ENCODE results near the gene DHRS2.
A peak's percentile ranks its signal among the peaks of the same experiment; 100 is the strongest.
"Not testable (repeated sequence)": the region's sequence is repeated elsewhere in the genome, so short reads cannot be mapped to it uniquely, and the experiment has no call there.

The DHRS2 gene

DNA sequence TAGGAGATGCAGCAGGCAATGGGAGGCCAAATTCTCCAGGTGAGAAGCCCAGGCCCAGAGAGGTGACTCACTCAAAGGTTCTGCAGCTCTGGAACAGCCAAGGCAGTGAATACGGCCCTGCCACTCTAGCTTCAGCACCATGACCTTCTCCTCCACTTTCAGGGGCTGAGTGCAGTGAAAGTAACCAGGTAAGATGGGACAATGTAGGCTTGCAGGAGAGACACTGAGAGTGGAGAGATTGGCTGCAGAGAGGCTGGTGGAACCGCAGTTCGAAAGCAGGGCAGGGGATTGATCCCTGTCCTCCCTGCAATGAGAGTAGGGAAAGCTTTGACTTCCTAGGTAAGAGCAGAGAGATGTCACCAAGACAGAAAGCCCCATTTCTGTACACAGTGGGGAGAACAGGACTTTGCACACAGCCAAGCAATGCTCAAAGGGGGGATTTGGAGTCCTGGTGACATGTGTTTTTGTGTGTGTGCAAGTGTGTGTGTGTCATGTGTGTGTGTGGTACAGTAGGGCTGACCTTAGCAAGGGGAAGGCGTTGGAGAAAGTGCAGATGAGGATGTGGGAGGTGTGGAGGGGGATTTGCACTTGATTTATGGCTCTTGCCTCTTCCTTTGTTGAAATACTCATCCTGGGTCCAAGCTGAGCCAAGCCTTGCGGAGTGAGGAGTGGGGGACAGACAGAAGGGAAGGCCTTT lies 12.7 kb downstream of the DHRS2 start:
- no peak for DNase-seq (ENCODE audit: low read depth)

DNA sequence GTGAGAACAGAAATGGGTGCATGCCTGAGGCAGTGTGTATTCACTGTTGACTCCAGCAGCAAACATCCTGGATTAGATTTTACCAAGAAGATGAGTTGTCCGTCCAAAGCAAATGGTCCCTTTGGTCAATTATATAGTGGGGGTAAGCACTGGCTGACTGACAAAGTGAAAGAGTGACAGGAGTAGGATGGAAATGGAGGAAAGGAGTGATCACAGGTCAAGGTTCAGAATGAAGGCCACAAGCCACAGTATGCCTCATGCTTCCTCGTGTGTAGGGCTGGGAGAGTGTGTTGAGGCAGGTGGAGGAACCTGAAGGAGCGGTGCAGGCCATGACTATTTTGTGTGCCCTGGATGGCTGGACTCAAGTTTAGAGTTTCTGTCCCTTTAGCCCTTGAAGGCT lies 14.3 kb downstream of the DHRS2 start:
- DNase-seq (ENCODE audit: low read depth), result no peak

DNA sequence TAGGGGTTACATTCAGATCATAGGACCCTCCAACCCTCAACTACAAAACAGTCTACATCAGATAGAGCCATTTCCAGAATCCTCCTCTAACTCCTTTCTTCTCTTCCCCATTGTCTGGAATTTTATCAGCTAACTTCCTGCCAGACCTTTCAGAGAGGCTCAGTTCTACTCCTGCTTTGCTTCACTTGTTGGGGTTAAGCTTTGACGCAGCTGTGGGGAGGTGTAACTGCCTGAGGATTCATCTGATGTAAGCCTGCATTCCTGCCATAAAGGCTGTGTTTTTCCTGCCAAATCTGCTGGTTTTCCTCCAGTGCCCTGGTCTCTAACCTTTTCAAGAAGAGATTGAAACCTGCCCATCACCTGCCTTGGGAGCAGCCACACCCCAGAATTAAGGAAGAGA lies 16.9 kb downstream of the DHRS2 start:
- peak; percentile 28 for DNase-seq (ENCODE audit: low read depth)

DNA sequence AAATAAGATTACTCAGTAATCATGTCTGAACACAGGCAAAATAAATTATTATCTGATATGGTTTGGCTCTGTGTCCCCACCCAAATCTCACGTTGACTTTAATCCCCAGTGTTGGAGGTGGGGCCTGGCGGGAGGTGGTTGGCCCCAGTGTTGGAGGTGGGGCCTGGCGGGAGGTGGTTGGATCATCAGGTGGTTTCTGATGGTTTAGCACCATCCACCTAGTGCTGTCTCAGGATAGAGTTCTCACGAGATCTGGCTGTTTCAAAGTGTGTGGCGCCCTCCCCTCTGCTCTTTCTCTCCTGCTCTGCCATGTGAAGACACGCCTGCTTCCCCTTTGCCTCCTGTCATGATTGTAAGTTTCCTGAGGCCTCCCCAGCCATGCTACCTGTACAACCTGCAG lies 18.1 kb downstream of the DHRS2 start:
- DNase-seq (ENCODE audit: low read depth), result no peak

DNA sequence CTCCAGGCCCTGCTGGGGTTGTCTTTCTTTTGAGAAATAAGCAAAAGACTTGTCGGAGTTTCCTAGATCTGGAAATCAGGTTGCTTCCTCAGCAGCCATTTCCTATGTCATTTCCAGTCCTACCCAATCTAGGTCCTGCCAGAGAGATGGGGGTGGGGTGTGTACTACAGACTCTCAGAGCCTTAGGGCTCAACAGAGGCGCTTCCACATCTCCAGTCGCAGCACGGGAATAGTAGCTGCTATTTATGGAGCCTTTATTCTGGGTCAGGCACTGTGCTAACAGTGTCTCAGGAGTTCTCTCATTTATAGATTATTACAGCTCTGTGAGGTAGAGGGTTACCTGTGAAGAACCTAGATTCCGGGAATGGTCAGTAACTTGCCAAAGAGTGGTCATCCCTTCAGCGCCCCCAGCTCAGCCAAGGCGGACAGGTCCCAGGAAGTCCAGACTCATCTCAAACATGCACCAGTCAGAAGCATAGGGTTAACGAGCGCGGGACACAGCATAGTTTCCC lies 21.9 kb downstream of the DHRS2 start:
- DNase-seq (ENCODE audit: low read depth), result no peak

DNA sequence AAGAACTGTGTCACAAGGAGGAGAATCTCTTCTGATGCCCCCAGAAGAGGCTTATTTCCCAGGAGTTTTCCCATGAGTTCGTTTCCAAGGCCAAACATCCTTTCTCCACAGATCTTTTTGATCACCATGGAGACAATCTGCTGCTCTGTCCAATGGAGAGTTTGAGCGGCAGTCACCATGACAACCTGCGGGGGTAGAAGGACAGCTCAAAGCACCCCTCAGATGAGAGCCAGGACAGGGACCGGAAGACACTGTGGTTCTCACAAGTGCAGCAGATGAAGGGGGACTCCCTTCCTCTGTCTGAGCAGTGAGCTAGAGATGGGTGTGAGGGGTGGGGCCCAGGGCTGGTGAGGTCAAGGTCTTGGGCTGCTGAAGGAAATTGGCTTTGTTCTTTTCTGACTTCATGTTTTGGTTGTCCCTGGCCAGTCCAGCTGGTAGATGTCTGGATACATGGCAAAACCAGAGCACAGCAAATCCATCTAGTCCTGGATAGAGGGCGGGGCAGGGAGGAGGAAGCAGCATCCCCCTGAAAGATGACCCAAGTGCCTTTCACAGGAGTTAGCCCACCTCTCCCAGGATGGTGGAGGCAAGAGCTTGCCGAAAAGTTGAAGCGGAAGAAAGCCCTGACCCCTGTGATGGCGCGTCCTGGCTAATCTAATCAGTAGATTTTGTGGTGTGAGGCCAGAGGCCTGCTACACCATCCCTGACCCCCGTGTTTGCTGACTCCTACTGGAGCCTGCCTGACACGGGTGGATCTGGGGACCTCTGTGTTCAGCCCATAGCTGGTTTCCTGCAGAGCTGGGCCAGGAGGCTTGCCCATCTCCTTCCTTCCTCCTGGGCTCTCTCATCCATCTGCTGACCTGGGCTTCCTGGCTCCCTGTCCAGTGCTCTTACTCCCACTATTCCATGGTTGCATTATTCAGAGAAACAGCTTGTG lies 24.4 kb downstream of the DHRS2 start:
- DNase-seq (ENCODE audit: low read depth), result no peak

DNA sequence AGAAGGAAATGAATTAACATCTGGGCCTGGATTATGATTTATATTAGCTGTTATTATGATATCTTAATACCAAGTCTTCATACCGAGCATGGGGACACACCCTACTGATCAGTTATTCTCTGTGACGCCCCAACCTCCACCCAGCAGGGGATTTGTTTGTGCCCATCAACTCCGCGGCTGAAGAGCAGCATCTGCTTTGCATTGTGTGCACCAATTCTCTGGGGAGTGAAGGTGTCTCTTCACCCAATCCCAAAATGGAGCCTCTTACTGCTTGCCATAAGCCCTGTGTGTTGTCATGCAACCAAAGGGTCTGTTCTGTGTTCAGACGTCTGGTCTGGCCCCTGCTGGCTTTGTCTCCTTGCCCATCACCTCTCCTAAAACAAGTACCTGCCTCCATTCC lies 25.4 kb downstream of the DHRS2 start:
- no peak for DNase-seq (ENCODE audit: low read depth)

DNA sequence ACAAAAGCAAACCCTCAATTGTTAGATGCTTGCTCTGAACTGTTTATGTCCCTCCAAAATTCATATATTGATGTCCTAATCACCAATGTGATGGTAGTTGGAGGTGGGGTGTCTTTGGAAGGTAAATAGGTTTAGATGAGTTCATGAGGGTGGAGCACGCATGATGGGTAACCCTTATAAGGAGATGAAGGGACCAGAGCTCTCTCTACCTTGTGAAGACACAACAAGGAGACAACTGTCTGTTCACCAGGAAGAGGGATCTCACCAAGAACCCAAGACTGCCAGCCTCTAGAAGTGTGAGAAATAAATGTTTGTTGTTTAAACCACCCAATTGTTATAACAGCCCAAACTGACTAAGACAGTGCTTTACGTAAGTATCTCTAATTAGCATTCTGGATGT lies 27.0 kb downstream of the DHRS2 start:
- no peak for DNase-seq (ENCODE audit: low read depth)

DNA sequence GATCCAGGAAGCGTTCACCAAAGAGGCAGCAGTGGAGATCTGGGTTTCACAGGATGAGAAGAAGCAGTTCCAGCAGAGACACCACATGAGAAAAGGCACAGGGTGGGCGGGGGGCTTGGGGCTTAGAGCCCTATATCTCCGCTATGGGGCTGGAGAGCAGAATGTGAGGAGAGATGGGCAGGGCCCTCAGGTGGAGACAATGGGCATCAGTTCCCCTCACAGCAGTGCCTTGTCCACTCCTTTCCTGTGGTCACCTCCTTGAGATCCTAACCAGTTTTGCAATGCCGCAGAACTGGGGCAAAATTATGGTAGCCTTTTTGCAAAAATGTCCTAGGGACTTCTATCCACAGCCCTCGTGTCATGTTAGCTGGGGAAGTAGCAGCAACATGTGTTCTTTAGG lies 27.5 kb downstream of the DHRS2 start:
- no peak for DNase-seq (ENCODE audit: low read depth)

DNA sequence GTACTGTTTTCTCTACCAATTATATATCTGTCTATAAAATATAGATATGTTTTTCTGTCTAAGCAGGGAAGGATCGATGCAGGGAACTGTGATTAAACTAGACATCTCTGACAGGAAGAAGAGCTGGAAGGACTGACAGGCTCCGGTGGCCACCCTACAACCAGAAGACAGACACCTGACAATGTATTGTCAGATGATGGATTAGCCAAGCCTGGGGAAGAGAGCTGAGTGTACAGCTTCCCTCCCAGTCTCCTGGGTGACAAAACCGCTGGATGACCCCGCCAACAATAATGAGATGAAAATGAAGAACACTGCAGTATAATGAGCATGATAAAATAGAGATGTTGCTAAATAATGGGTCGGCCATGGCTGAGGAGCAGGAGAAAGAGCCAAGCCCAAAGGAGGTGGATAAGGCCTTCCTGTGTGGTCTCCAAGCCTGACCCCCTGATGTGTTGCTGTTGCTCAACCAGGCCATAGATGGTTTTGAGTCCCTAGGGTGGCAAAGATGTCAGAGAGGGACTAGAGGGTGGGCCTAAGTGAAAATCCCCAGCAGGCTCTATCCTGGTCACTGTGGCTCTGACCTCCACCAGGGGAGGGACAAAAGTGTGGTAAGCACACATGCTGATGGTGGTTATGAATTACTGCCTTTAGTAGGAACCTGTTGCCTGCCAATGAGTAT lies 28.2 kb downstream of the DHRS2 start:
- DNase-seq (ENCODE audit: low read depth), result no peak

DNA sequence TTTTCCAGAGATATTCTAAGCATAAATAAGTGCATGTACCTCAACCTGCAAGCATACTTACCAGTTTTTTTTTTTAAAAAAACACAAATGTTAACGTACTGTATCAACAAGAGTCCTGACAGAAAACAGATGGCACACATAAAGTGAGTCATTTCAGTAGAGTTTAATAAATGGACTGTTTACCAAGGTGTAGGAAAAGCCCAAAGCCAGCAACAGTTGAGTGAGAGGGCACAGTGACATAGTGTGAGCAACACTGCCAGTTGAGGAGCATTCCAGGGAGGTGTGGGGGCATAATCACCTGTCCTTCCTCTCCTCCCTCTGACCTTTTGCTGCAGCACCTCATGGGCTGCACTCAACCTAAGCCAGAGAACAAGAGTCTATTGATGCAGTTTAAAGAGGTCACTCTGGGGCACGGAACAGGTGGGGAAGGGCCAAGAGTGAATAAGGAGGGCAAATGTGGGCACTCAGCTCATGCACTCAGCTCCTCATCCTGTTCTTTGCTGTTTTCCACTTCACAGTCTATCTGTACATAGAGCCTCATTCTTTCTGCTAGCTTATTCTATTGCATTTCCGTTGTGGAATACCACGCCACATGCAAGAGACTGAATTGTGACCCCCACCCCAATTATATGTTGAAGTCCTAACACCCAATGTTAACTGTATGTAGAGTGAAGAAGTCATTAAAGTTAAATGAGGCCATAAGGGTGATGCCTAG lies 29.3 kb downstream of the DHRS2 start:
- no peak for DNase-seq (ENCODE audit: low read depth)

DNA sequence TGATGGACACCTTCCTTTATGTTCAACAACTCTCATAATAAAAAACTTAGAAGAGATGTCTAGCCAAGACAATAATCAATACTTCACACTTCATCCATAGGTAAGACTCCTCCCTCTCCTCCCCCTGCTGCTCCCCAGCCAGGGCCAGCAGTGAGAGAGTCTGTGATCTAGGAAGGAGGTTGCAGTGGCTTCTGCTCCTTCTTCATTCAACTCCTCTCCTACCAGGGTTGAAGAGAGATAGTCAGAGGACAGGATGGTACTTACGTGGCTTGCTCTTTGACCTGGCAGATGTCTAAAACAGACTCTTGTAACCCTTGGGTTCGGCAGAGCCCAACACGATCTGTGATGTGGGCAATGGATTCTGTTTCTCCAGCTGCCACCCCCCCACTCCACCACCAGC lies 31.0 kb downstream of the DHRS2 start:
- DNase-seq (ENCODE audit: low read depth), result no peak

DNA sequence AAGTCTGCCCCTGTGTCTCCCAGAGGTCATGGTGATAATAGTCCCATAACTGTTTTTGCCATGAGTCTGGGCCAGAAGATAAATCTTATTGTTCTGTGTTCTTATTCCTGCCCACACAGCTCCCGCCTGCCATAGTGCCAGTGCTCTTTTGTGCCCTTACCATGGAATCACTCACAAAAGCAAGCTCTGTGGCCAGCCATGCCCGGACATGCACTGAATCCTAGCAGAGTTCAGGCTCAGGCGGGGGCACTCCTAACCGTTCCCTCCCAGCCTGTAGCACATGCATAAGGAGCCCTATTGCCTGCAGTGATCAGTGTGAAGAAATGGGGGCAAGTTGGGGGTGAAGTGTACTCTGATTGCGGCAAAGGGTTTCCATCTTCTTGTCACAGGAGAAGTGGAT lies 33.3 kb downstream of the DHRS2 start:
- DNase-seq (ENCODE audit: low read depth), result no peak

DNA sequence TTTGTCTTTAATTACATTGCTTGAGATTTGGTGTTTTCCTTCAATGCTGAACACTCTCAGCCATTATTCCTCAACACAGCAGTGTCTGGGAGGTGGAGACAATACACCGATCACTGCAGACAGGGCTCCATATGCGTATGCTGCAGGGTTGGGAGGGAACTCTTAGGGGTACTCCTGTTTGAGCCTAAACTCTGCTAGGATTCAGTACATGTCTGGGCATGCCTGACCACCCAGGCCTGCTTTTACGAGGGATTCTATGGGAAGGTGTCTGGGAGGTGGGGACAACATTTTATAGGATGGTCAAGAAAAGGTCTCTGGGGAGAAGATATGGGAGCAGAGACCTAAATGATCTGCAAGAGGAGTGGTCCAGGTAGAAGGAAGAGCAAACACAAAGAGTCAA lies 34.3 kb downstream of the DHRS2 start:
- no peak for DNase-seq (ENCODE audit: low read depth)

DNA sequence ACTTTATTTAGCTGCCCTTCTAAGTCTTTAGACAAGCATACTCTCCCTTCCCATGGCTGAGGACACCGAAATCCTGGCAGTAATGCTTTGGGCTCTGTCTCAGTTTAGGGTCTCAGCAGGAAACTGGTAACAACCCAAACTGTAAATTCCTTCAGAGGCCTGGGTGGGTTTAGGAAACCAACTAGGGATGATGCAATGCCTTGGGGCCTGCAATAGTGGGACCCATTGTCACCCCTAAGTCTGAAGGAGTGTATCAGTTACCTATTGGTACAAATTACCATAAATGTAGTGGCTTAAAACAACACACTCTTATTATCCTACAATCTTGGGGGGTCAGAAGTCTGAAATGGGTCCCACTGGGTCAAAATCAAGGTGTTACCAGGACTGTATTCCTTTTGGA lies 36.0 kb downstream of the DHRS2 start:
- DNase-seq (ENCODE audit: low read depth), result no peak

DNA sequence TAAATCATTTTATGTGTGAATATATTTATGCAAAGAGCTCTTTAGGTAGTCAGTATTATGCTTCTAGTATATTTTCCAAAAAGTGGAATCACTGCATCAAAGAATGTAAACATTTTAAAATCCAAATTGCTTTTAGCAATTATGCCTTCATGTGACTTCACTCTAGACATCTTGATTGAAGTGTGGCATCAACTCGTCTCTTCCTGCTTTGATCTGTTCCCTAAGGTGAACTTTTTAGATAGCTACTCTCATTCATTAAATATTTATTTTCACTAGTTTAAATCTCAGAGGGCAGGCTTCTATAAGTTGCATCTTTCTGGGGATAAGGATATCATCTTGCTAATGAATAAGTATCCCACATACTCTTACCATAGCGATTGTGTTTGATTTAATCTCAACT lies 39.2 kb downstream of the DHRS2 start:
- DNase-seq (ENCODE audit: low read depth), result no peak

DNA sequence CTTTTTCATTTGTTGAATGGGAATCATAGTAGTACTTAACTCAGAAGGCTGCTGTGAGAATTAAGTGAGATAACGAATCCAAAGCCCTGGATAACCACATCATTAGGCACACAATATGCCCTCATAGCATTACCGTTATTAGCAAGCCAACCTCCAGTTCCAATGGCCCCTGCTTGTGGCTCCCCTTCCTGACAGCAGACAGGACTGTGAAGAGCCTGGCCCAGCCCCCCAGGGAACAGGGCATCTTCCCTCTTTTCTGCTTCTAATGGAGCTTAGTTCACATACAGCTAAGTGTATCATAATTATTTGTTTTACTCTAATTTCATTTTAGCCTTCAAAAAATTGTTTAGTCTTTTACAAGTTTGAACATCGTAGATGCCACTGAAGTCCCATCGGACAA lies 39.7 kb downstream of the DHRS2 start:
- DNase-seq (ENCODE audit: low read depth), result no peak

DNA sequence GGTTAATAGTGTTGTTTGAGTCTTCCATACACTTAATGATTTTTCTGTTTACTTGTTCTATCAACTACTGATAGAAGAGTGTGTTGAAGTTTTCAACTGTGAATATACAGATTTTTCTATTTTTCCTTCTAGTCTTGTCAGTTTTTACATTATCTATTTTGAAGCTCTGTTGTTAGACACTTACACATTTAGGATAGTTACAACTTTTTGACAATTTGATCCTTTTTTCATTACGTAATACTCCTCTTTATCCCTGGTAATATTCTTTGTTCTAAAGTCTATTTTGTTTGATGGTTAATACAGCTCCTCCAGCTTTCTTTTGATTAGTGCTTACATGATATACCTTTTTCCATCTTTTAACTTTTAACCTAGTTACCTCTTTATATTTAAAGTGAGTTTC lies 45.2 kb downstream of the DHRS2 start:
- DNase-seq (ENCODE audit: low read depth), result no peak

DNA sequence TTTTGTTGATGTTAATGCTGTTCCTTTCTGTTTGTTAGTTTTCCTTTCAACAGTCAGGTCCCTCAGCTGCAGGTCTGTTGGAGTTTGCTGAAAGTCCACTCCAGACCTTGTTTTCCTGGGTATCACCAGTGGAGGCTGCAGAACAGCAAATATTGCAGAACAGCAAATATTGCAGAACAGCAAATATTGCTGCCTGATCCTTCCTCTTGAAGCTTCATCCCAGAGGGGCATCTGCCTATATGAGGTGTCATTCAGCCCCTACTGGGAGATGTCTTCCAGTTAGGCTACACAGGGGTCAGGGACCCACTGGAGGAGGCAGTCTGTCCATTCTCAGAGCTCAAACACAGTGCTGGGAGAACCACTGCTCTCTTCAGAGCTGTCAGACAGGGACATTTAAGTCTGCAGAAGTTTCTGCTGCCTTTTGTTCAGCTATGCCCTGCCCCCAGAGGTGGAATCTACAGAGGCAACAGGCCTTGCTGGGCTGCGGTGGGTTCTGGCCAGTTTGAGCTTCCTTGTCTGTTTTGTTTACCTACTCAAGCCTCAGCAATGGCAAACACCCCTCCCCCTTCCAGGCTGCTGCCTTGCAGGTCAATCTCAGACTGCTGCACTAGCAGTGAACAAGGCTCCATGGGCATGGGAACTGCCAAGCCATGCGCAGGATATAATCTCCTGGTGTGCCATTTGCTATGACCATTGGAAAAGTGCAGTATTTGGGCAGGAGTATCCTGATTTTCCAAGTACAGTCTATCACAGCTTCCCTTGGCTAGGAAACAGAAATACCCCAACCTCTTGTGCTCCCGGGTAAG lies 53.7 kb downstream of the DHRS2 start:
- not testable (repeated sequence) for DNase-seq (ENCODE audit: low read depth)

DNA sequence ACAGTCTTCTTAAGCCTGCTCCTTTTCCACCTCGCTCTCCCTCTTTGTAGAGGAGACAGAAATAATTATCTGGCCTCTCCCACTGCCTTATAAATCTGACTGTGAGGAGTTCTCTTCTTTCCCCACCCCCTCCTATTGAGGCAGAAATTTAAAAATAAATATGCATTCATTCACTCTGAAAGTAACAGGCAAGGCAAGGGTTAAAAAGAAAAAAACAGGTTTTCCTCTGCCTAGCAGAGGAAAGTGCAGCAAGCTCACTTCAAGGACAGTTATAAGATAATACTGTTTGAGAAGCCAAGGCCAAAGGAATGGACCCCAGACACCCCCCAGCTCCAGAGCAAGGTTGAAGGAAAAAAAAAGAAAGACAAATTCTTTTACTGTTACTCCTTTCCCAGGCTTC lies 56.3 kb downstream of the DHRS2 start:
- DNase-seq (ENCODE audit: low read depth), result no peak

DNA sequence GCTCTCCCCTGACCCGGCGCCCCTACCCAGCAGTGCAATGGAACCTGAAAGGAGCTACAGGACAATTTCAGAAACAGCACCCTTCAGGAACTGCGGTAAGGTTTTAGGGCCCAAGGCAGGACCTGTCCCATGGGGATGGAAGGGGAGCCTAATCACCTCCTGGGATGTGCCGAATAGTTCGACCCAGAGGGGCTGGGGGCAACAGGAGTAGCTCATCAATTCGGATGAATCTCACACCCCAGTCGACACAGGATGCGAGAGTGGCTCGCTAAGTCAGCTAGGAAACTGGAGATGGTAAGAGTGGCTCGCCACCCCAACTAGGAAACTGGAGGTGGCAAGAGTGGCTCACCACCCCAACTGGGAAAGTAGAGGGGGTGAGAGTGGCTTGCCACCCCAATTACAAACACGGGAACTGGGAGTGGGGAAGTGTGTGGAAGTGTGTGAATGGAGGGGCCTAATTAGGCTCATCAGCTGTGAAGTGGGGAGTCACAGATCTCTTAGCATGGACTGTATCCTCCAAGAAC lies 57.1 kb downstream of the DHRS2 start:
- no peak for DNase-seq (ENCODE audit: low read depth)
